ENCODE measurements around the gene MEX3B. TPM values are rescaled to one million over a fixed set of nuclear protein-coding genes. Genes with fewer than 3 reads are reported as not detected.

MEX3B gene
- 3.6 to 4.6 TPM (median 4.0 TPM) in 5 replicates for total RNA-seq (2022; extraction: Qiagen RNA extraction)

DNA sequence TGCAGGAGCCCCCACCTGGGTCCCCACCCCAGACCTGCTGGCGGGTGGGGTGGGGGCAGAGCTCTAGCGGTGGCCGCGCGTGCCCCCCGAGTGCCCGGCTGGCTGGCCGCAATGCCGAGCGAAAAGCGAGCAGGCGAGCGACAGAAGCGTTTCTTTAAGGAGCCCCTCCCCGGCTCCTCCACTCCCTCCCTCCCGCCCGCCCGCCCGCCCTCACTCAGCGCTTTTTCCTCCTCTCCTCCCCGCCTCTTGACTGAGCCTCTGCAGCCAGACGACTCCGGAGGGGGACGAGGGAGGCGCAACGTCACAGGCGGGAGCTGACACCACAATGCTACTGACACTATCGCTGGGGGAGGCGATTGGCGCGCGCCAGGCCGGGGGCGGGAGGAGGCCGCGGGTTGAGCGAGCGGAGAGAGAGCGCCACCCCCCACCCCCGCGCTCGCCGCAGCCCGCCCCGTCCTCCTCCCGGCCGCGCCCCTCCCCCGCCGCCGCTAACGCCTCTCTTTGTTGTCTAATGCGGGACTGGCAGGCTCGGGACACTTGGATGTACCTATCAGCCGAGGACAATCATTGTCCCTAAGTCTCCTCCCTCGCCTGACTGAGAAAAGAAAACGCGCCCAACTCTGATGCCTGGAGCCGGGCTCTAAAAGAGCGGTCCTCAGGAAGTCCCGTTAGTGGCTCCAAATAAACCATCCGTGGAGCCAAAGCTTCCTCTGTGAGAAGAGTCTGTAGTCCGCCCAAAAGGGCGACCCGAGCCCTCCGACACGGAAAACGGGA lies at the start of gene MEX3B:
Gene MEX3B, minus strand, starts transcription at position 127 of the 774 bp plus-strand sequence. CDS start 313 bp downstream, outside the sequence.

Other genes with a start within 250 kb of the MEX3B start
- gene EFL1, start 216.7 kb upstream of the MEX3B start, total RNA-seq (2022; extraction: Qiagen RNA extraction): 19.2 to 32.1 TPM (median 20.8 TPM) in 5 replicates
- 2.0 to 3.1 TPM (median 2.1 TPM) in 5 replicates for gene SAXO2, start 216.8 kb upstream of the MEX3B start, total RNA-seq (2022; extraction: Qiagen RNA extraction)

All from A549 treated with AZD2906 at 1 μM for 4 hours (cell line).